DMS153 treated with DMSO at 0.1 percent for 48 hours (cell line): Measurements from ENCODE around the gene AKT3.
"Not testable (repeated sequence)": the region's sequence is repeated elsewhere in the genome, so short reads cannot be mapped to it uniquely, and the experiment has no call there.

ENCODE experiments used
- DNase-seq: peaks from one replicate; lab custom pipeline; 2025; ENCODE audit not compliant: unreplicated experiment; lab: John Stamatoyannopoulos, UW

AKT3 gene

DNA sequence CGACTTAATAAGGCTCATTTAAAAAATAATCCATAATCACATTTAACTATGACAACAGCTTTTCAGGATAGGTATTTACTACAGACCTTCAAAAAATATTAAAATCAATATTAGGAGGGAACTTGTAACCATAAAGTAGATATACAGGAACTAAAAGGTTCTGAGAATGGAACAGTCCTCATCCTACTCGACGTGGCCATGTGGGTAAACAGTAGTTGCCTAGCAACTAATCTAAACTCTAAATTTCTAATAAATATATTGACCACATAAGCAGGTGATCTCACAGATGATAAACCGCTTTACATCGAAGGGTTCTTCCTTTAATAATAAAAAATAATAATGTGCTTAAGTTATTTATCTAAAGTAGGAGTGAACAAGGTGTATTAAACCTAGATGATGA, 7.9 kb downstream of the AKT3 start:
- no peak for DNase-seq

DNA sequence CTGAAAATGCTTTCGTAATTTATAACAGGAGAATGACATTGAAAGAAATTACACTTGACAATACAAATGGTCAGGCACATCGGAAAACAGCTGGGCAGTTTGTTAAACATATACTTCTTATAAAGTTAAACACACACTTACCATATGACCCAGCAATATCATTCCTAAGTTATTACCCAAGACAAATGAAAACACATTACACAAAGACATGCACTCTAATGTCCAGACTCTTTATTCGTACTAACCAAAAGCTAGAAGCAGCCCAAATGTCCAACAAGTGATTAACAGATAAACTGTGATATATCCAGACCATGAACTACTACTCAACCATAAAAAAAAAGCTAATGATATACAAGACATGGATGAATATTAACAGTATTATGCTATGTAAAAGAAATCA, 8.5 kb downstream of the AKT3 start:
- DNase-seq, result no peak

DNA sequence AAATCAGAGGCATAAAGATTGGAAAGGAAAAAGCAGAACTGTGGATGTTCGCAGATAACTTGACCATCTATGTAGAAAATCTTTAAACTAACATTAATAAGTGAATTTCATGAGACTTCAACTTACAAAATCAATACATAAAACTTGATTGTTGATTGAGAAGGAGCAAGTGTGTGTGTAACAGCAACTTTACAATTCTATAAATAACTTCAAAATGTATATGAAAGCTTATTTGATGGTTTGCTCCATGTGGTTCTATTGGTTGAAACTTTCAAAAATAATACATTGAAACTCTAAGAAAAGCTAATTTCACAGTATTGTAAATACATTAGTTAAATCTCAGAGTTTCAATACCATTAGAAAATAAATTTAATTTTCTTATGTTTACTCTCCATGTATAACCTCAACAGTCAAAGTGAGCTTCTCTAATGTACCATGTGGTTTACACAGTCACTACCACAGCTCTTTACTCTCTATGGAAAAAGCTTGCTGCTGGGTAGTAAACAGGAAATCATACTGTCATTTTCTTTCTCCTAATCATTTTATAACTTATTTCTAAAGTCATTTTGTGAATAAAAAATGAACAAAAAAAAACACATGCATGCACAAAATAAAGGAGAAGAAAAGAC, 12.0 kb downstream of the AKT3 start:
- DNase-seq, result no peak

DNA sequence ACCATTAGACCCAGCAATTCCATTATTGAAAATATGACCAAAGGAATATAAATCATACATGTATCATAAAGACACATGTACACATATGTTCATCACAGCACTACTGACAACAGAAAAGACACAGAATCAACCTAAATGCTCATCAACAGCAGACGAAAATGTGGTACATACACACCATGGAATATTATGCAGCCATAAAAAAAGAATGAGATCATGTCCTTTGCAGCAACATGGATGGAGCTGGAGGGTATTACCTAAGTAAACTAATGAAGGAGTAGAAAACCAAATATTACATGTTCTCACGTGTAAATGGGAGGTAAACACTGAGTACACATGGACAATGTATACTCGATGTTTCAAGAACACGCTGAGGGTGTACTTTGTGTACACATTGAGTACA, 15.9 kb downstream of the AKT3 start:
- no peak for DNase-seq

DNA sequence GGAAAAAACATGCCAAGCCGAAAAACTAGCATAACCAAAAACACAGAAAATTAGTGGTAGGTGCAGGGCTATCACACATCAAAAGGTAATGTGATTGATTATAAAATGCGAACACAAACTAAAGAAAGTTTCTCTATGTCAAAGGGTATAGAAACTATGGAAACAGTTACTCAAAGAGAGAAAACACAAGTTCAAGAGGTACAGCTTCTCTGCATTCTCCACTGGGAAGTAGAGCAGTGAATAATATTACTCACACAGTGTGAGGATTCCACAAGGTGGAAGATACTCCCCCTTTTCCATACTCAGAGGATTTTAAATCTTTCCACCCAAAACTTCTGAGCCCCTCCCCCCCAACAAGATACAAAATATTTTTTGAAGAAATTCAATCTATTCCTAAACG, 18.6 kb downstream of the AKT3 start:
- no peak for DNase-seq

DNA sequence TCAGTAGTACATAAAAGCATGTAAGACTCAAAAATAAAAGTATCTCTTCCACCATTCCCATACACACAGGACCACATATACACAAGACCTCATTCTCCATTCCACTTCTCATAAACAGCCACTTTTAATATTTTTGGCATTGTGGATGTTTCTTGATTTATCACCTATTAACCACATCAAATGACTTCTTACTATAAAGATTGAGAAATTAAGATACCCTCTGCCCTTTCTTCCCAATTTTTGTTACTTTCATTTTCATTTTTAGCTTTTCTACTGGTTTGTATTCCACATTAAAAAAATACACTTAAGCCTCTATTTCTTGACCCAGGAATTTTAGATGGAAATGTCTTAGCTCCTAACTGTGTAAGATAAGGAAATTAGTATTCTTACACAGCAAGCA, 22.8 kb downstream of the AKT3 start:
- no peak for DNase-seq

DNA sequence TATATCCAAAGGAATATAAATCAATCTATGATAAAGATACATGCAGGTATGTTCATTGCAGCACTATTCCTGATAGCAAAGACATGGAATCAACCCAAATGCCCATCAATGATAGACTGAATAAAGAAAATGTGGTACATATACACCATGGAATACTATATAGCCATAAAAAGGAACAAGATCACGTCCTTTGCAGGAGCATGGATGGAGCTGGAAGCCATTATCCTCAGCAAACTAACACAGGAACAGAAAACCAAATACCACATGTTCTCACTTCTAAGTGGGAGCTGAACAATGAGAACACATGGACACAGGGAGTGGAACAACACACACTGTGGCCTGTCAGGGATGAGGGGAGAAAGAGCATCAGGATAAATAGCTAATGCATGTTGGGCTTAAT, 25.1 kb downstream of the AKT3 start:
- DNase-seq, result not testable (repeated sequence)

DNA sequence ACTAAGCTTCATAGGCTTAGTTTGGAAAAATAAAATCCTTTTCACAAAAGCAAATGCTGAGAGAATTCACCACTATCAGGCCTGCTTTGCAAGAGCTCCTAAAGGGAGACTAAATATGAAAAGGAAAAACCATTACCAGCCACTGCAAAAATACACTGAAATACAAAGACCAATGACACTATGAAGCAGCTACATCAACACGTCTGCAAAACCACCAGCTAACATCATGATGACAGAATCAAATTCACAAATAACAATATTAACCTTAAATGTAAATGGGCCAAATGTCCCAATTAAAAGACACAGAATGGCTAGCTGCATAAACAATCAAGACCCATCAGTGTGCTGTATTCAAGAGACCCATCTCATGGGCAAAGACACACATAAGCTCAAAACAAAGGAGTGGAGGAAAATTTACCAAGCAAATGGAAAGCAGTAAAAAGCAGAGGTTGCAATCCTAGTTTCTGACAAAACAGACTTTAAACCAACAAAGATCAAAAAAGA, 28.8 kb downstream of the AKT3 start:
- DNase-seq, result no peak

DNA sequence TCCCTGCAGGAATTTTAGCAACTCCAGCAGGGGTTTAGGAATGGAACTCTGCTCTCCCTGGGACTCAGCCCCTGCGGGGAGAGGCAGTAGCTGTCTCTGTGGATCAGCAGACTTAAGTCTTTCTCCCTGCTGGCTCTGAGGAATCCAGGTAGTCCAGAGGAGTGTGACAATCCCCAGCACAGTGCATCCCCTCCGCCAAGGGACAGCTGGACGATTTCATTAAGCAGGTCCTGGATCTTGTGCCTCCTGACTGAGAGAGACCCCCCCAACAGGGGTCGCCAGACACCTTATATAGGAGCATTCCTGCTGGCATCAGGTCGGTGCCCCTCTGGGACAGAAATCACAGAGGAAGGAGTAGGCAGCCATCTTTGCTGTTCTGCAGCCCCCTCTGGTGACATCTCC, 30.6 kb downstream of the AKT3 start:
- no peak for DNase-seq

- no peak for DNase-seq
Observed at GRCh38 chr1:243818978-243819377, 31.1 kb downstream of the AKT3 start.

DNA sequence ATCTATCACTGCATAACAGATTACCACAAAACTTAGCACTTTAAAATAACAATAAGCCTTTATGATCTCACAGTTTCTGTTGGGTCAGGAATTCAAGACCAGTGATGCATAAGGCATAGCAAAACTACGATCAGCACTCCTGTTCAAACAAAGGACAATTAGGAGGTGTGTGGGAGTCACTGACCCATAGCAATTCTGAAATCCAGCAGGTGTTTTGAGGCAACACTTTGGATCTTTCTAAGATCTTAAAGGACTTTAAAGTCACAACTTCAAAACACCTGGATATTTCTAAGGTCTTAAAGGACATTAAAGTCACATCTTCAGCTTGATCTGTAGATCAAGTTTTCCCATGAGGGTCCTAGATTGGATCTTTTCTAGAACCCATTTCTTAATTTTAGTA, 35.3 kb downstream of the AKT3 start:
- no peak for DNase-seq

DNA sequence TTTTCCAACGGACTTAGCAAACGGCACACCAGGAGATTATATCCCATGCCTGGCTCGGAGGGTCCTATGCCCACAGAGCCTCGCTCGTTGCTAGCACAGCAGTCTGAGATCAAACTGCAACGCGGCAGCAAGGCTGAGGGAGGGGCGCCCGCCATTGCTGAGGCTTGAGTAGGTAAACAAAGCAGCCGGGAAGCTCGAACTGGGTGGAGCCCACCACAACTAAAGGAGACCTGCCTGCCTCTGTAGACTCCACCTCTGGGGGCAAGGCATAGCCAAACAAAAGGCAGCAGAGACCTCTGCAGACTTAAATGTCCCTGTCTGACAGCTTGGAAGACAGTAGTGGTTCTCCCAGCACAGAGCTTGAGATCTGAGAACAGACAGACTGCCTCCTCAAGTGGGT, 42.7 kb downstream of the AKT3 start:
- not testable (repeated sequence) for DNase-seq

- no peak for DNase-seq
Observed at GRCh38 chr1:243806310-243806709, 43.7 kb downstream of the AKT3 start.

- DNase-seq, result no peak
Observed at GRCh38 chr1:243802736-243803135, 47.3 kb downstream of the AKT3 start.

- DNase-seq, result no peak
Observed at GRCh38 chr1:243801378-243801777, 48.7 kb downstream of the AKT3 start.

- no peak for DNase-seq
Observed at GRCh38 chr1:243799908-243800307, 50.1 kb downstream of the AKT3 start.

GRCh38 chr1:243798726-243799125, 51.3 kb downstream of the AKT3 start:
- no peak for DNase-seq

GRCh38 chr1:243796016-243796415, 54.0 kb downstream of the AKT3 start:
- no peak for DNase-seq

DNA sequence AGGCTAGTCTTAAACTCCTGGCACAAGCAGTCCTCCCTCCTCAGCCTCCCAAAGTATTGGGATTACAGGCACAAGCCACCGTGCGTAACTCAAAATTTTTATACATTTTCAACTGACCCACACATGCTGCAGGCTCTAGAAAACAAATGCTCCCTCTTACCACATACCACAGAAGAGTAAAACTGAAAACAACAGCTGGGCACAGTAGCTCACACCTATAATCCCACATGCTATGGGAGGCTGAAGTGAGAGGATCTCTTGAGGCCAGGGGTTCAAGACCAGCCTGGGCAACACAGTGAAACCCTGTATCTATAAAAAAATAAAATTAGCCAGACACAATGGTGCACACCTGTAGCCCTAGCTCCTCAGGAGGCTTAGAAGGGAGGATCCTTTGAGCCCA, 56.7 kb downstream of the AKT3 start:
- DNase-seq, result no peak

DNA sequence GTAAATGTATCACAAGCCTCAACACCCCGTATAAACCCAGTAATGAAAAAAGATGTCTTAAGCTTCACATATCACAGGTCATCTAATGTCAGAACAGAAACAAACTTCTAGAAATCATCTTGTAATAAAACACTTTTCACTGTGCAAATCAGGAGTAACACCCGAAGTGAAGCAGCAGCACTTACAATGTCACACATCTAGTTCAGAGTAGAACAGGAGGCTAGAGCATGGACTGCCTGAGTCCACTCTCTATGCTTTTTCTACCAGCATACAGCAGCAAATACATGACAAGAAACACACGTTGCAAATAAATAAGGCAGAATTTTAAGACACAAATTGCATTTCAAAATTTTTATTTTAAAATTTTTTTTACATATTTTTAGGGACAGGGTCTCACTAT, 57.2 kb downstream of the AKT3 start:
- DNase-seq, result no peak

DNA sequence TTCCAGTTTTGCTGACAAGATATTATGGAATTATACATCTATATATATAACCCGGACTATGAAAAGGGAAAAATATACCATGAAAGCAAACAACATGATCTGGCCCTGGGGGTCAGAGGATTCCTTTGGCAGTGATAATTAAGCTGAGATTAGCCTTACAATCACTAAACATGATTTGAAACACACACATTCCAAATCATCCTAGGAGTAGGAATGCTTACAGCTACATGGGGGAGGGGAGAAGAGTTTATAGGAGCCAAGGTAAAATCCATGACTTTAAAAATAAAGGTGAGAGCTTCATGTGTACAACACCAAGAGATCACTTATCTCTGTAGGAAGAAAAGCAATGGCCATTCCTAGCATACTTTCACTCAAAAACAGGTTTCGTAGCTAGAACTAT, 57.6 kb downstream of the AKT3 start:
- no peak for DNase-seq

DNA sequence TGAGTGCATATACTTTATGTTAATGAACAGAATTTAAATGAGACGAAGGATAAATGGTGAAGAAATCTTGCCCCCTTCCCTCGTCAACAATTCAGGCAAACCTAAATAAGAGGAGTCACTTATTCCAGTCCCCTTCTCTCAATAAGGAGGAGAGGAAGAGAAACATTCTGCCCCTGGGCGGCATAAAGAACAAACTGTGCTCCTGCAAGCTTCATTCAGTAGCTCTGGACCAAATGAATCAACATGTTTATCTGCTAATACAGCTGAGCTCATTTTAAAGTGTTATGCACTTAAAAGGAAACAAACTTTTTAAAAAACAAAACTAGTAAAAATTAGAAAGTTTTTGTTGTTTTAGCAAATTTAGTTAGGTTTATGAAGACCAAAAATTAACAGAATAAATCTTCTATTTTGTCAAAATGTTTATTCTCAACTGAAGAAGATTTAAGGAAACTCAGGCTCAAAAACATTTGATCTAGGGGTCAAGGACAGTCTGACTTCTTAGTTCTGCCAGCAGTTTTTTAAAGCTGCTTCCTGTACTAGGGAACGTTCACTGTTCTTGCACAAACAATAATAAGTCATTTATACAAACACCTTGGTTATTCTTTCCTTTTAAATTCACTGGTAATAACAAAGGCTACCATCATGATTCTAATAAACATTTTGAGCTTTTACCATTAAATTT, 58.3 kb downstream of the AKT3 start:
- DNase-seq, result no peak

- no peak for DNase-seq
Observed at GRCh38 chr1:243790404-243790803, 59.6 kb downstream of the AKT3 start.
